Prostate gland (tissue), 2 donors: ENCODE measurements around the gene TAS2R46. TPM values are rescaled to one million over a fixed set of nuclear protein-coding genes. Genes with fewer than 3 reads are reported as not detected.

Experiments used
- DNase-seq: peaks from one replicate; pipeline ENCODE4 v3.0.0-alpha.2; 2019; ENCODE audit warnings: low spot score
- H3K27ac ChIP-seq, 2 donors: fragments of 200-600 bp; sonication (generic); 2 replicates each; pipeline ENCODE4 v1.5.1; 2017 to 2019
- H3K27me3 ChIP-seq: fragments of 200-600 bp; sonication (generic); replicated peaks from 2 replicates; pipeline ENCODE4 v1.5.1; 2019; ENCODE audit not compliant: insufficient read depth
- H3K36me3 ChIP-seq, 2 donors: fragments of 200-600 bp; sonication (generic); 1 replicate in 1 of 2; 2 replicates in 1 of 2; pipeline versions ENCODE4 v1.5.1 to v1.8.1; 2017 to 2019
- H3K4me1 ChIP-seq: fragments of 200-600 bp; sonication (generic); replicated peaks from 2 replicates; pipeline ENCODE4 v1.5.1; 2019
- H3K4me3 ChIP-seq, 2 donors: fragments of 200-600 bp; sonication (generic); 2 replicates each; pipeline ENCODE4 v1.5.1; 2017 to 2019
- H3K9me3 ChIP-seq: fragments of 200-600 bp; sonication (generic); 2 replicates; pipeline ENCODE4 v1.5.1; 2017
- POLR2A ChIP-seq: fragments of 450-650 bp; IDR thresholded peaks from one replicate; pipeline ENCODE4 v1.6.1; 2016; ENCODE audit warnings: antibody characterized with exemption, mild to moderate bottlenecking
- POLR2AphosphoS5 ChIP-seq: sonication (generic); formaldehyde crosslinking; IDR thresholded peaks from one replicate; pipeline ENCODE4 v1.6.1; 2017; ENCODE audit warnings: antibody characterized with exemption
- WGBS: methylation state at CpG from one replicate; pipeline ENCODE4 v1.1.5; 2018; 5-methylcytosine and 5-hydroxymethylcytosine counted together
- intact Hi-C: fragments of 100-400 bp; cut with DNase I; formaldehyde crosslinking; loops from one replicate; pipeline ENCODE4 v1.14.2; 2022
- small RNA-seq, 2 donors: library from RNA; depleted of rRNA; stranded (forward); fragments of <200 nt; gene quantifications; one replicate each; pipeline ENCODE3, GENCODE V24; 2016
- total RNA-seq, 2 donors: library from RNA; depleted of rRNA; stranded (reverse); fragments of >200 nt; gene quantifications; one replicate each; pipeline ENCODE4 v1.1.0, GENCODE V29; 2016
- TF ChIP-seq, protein P1 (sequence below), 4 experiments: fragments of 200-600 bp in 2 of 4; fragments of 450-650 bp in 2 of 4; sonication (generic) in 2 of 4; IDR thresholded peaks; 1 replicate in 3 of 4; 2 replicates in 1 of 4; pipeline ENCODE4 v1.5.1; 2016 to 2019; ENCODE audit warnings: antibody characterized with exemption in 4 of 4, mild to moderate bottlenecking in 2 of 4, moderate library complexity in 2 of 4

TAS2R46 gene
- total RNA-seq, 2 donors from 2014 or later: 1.9 to 2.0 TPM

DNA sequence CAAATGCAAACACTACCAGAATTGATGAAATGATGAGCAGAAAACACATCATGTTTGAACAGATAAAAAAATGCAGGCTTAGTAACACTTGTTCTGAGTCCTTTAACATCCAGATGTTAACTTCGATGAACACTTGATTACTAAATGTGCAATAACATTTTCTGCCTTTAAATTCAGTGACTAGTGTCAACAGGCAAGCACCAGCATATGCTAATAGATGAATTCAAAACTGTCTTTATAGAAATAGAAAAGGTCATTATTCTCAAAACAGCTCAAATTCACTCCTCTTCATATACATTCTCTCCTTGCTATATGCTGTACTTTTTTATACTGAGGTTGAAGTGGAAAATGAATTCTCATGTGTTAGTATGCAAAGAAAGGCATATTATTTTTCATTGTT is 39.6 kb downstream of the TAS2R46 start, which contains the start of gene TAS2R19:
Gene TAS2R19 (minus strand): TSS at position 101 of the 400 bp plus-strand sequence. CDS start 49 bp downstream, at position 52.
- 29% methylated on average over 1 of the region's 1 CpG for WGBS
- no peak within 1 kb of the TSS for H3K27ac ChIP-seq
- no peak within 1 kb of the TSS for H3K4me3 ChIP-seq
- H3K9me3 ChIP-seq: no peaks in the 10 kb centered on the region
- DNase-seq: no peak
- no peaks in the 10 kb centered on the region for H3K27me3 ChIP-seq
- TF ChIP-seq POLR2A (no peak), POLR2AphosphoS5 (no peak)
- TF ChIP-seq, protein P1, sequence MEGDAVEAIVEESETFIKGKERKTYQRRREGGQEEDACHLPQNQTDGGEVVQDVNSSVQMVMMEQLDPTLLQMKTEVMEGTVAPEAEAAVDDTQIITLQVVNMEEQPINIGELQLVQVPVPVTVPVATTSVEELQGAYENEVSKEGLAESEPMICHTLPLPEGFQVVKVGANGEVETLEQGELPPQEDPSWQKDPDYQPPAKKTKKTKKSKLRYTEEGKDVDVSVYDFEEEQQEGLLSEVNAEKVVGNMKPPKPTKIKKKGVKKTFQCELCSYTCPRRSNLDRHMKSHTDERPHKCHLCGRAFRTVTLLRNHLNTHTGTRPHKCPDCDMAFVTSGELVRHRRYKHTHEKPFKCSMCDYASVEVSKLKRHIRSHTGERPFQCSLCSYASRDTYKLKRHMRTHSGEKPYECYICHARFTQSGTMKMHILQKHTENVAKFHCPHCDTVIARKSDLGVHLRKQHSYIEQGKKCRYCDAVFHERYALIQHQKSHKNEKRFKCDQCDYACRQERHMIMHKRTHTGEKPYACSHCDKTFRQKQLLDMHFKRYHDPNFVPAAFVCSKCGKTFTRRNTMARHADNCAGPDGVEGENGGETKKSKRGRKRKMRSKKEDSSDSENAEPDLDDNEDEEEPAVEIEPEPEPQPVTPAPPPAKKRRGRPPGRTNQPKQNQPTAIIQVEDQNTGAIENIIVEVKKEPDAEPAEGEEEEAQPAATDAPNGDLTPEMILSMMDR (IDR thresholded peaks at IDR 0.05): no peak
- intact Hi-C loops: no loop called here
- no peaks in the 10 kb centered on the region for H3K36me3 ChIP-seq
- no peaks in the 10 kb centered on the region for H3K4me1 ChIP-seq

DNA sequence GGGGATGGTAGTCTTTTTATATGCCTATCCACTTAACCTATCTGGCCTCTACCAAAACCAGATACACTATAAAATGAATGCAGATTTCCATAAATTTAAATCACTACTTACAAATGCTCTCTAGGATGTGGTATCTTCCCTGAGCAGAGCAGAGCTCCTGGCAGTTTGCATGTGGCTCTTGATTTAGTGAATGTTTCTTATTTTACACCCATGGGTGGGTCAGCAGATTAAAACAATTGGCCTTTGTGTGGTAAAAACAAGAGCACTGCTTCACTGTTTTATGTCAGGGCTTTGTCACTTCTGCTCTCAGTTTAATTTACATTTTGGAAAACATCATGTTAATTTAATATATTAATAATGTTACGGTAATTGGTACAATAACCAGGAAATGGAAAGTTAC is 45.2 kb downstream of the TAS2R46 start:
- Histone ChIP-seq H3K4me3 (no peak overlapping the region), H3K27ac (no peak overlapping the region), H3K9me3 (no peaks in the 10 kb centered on the region), H3K4me1 (no peaks in the 10 kb centered on the region), H3K36me3 (no peaks in the 10 kb centered on the region), H3K27me3 (no peaks in the 10 kb centered on the region)
- TF ChIP-seq POLR2A: no peak
- TF ChIP-seq, protein P1 (IDR thresholded peaks at IDR 0.05): no peak
- TF ChIP-seq POLR2AphosphoS5: no peak
- WGBS: 92% methylated on average over 1 of the region's 1 CpG
- DNase-seq: no peak
- intact Hi-C loops: no loop called here

DNA sequence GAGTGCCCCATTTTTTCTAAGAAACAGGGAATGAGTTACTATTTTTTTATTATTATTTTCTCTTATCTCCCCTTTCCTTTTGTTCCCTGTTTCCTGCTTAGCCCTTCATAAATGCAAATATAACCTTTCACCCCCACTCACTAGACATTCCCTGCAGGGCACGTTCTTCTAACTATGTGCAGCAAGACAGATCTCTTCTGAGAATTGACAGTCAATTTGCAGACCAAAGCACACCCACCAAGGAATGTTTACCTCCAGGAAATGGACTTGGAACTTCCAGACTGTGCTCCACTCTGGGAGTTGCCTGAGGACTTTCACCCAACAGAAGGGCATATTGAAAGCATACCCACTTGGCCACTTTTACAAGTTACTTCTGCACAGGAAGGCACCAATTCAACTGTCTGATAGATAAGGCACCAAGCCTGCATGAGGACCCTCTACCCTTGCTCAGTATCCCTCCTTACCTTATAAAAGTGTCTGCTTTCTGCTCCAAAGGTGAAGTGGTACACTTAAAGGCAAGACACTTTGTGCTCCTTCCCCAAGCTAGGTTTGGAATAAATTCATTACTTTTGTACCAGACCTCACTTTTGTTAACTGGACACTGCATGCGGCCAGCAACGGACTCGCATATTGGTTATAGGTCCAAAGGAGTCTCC is 46.2 kb downstream of the TAS2R46 start:
- 93% methylated on average over 4 of the region's 4 CpGs for WGBS
- Histone ChIP-seq H3K27ac (no peak overlapping the region), H3K4me3 (no peak overlapping the region), H3K27me3 (no peaks in the 10 kb centered on the region), H3K9me3 (no peaks in the 10 kb centered on the region), H3K36me3 (no peaks in the 10 kb centered on the region), H3K4me1 (no peaks in the 10 kb centered on the region)
- no peak for DNase-seq
- intact Hi-C loops: no loop called here
- TF ChIP-seq POLR2A (no peak), POLR2AphosphoS5 (no peak)

DNA sequence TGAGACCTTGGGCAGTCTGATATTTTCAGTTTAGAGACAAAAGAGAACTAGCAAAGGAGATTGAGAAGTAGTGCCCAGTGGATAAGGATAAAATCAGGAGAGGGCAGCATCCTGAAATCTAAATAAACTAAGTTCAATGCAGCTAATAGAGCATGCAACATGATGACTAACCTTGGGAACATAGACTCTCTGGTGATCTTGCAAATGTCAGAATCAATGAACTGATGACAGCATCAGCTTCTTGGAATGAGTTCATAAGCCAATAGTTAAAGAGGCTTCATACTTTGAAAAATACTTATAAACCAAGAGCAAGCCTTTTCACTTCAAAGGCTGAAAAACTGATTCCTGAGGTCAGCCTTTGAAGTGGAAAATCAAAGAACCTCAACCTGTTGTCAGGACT is 47.9 kb downstream of the TAS2R46 start:
- Histone ChIP-seq H3K36me3 (no peaks in the 10 kb centered on the region), H3K4me3 (no peak overlapping the region), H3K27ac (no peak overlapping the region), H3K9me3 (no peaks in the 10 kb centered on the region), H3K4me1 (no peaks in the 10 kb centered on the region), H3K27me3 (no peaks in the 10 kb centered on the region)
- no peak for DNase-seq
- TF ChIP-seq, protein P1 (IDR thresholded peaks at IDR 0.05): no peak
- TF ChIP-seq POLR2AphosphoS5: no peak
- no peak for TF ChIP-seq POLR2A
- intact Hi-C loops: no loop called here

Small RNA genes lying within 50 kb of the gene (small RNA-seq; reads per million reads assigned to genes)
- gene AC018630.1: 0 reads per million in 2 donors

Other genes starting within 250 kb of the TAS2R46 start
- gene TAS2R10, start 235.9 kb downstream of the TAS2R46 start, total RNA-seq: under 1 TPM in 1 of 2 donors, not detected in 1; 0.41 TPM
- gene PRR4, start 212.8 kb downstream of the TAS2R46 start, total RNA-seq: 10 to 100 TPM in 1 of 2 donors, 1 to 10 TPM in 1; 7.9 to 66.9 TPM
- 10 to 100 TPM in 1 of 2 donors, 1 to 10 TPM in 1; 5.3 to 64.4 TPM for gene PRH1, start 178.0 kb downstream of the TAS2R46 start, total RNA-seq
- gene TAS2R13, start 152.7 kb downstream of the TAS2R46 start, total RNA-seq: 1 to 10 TPM; 1.1 to 1.4 TPM
- 1 to 10 TPM in 1 of 2 donors, not detected in 1; 1.8 TPM for gene PRH2, start 133.1 kb downstream of the TAS2R46 start, total RNA-seq
- 1 to 10 TPM; 2.1 to 3.7 TPM for gene TAS2R14, start 123.0 kb downstream of the TAS2R46 start, total RNA-seq
- gene TAS2R50, start 75.4 kb downstream of the TAS2R46 start, total RNA-seq: 1 to 10 TPM in 1 of 2 donors, not detected in 1; 2.7 TPM
- 1 to 10 TPM; 1.2 to 3.6 TPM for gene TAS2R20, start 64.0 kb downstream of the TAS2R46 start, total RNA-seq
- gene TAS2R19, start 39.7 kb downstream of the TAS2R46 start, total RNA-seq: 1 to 10 TPM; 1.2 to 6.1 TPM
- gene TAS2R31, start 30.9 kb downstream of the TAS2R46 start, total RNA-seq: 1 to 10 TPM in 1 of 2 donors, under 1 TPM in 1; 0.59 to 5.1 TPM
- gene TAS2R43, start 30.0 kb upstream of the TAS2R46 start, total RNA-seq: 1 to 10 TPM in 1 of 2 donors, under 1 TPM in 1; 0.36 to 3.6 TPM
- gene TAS2R30, start 72.3 kb upstream of the TAS2R46 start, total RNA-seq: 1 to 10 TPM; 1.5 to 3.7 TPM
- gene SMIM10L1, start 108.9 kb upstream of the TAS2R46 start, total RNA-seq: 10 to 100 TPM in 1 of 2 donors, 1 to 10 TPM in 1; 9.8 to 10.8 TPM
- gene TAS2R42, start 124.6 kb upstream of the TAS2R46 start, total RNA-seq: not detected
- not detected for gene PRB3, start 207.4 kb upstream of the TAS2R46 start, total RNA-seq
- not detected for gene PRB4, start 248.1 kb upstream of the TAS2R46 start, total RNA-seq